A673 (cell line): Measurements from ENCODE around the gene PCSK1. TPM values are rescaled to one million over a fixed set of nuclear protein-coding genes. Genes with fewer than 3 reads are reported as not detected.

Source experiments
- BruUV-seq: library from RNA; stranded (reverse); fragments of 400-500 nt; replicated peaks from 2 replicates; lab custom pipeline; 2021; lab: Mats Ljungman, UMichigan
- CTCF ChIA-PET: fragments of 300-600 bp; sonication (Branson Sonifier 250); formaldehyde crosslinking; loops from one replicate; lab custom pipeline; 2022; ENCODE audit warnings: antibody characterized with exemption; lab: Charles Lee
- POLR2A ChIA-PET: fragments of 300-600 bp; sonication (Branson Sonifier 250); formaldehyde crosslinking; loops from one replicate; lab custom pipeline; 2022; ENCODE audit warnings: antibody characterized with exemption; ENCODE audit not compliant: low non-redundant PET; lab: Charles Lee
- DNase-seq: peaks from one replicate; pipeline ENCODE4 v3.0.0-alpha.2; 2015; ENCODE audit warnings: low spot score
- H3K27ac ChIP-seq: fragments of 200-600 bp; sonication (generic); 2 replicates; pipeline ENCODE4 v1.5.1; 2016; ENCODE audit warnings: mixed run types, low read depth, mild to moderate bottlenecking, mixed read lengths, antibody characterized with exemption, low read length; ENCODE audit not compliant: poor library complexity, severe bottlenecking
- H3K27me3 ChIP-seq: fragments of 200-600 bp; sonication (generic); replicated peaks from 2 replicates; pipeline ENCODE4 v1.6.1; 2017; ENCODE audit warnings: mixed run types, low read depth, mild to moderate bottlenecking, mixed read lengths, antibody characterized with exemption, low read length; ENCODE audit not compliant: insufficient read depth, poor library complexity
- H3K36me3 ChIP-seq: fragments of 200-600 bp; sonication (generic); 2 replicates; pipeline ENCODE4 v1.6.1; 2016; ENCODE audit warnings: mixed run types, mild to moderate bottlenecking, mixed read lengths, antibody characterized with exemption, low read length; ENCODE audit not compliant: insufficient read depth, poor library complexity, severe bottlenecking
- H3K4me1 ChIP-seq: fragments of 200-600 bp; sonication (generic); 2 replicates; pipeline ENCODE4 v1.6.1; 2017; ENCODE audit warnings: mixed run types, mild to moderate bottlenecking, mixed read lengths, antibody characterized with exemption, low read length; ENCODE audit not compliant: insufficient read depth, poor library complexity, severe bottlenecking
- H3K4me3 ChIP-seq: fragments of 200-600 bp; sonication (generic); 2 replicates; pipeline ENCODE4 v1.5.1; 2016; ENCODE audit warnings: low read depth, mixed run types, mild to moderate bottlenecking, mixed read lengths, low read length; ENCODE audit not compliant: poor library complexity, severe bottlenecking
- H3K9me3 ChIP-seq: fragments of 200-600 bp; sonication (generic); 2 replicates; pipeline ENCODE4 v1.6.1; 2016; ENCODE audit warnings: mixed run types, low read depth, mild to moderate bottlenecking, mixed read lengths, antibody characterized with exemption, low read length; ENCODE audit not compliant: poor library complexity, severe bottlenecking
- CTCF ChIP-seq: fragments of 300-800, 200-600 bp; sonication (generic); conservative IDR thresholded peaks from 2 replicates; pipeline ENCODE4 v1.5.1; 2017; ENCODE audit warnings: low read depth, mild to moderate bottlenecking, antibody characterized with exemption, low read length, moderate library complexity, mixed read lengths
- EZH2 ChIP-seq: fragments of 200-600 bp; sonication (generic); IDR thresholded peaks from 2 replicates; pipeline ENCODE4 v1.6.1; 2017; ENCODE audit warnings: borderline replicate concordance, low read depth, mild to moderate bottlenecking, mixed read lengths, antibody characterized with exemption, low read length; ENCODE audit not compliant: poor library complexity, severe bottlenecking
- intact Hi-C: fragments of 100-400 bp; cut with micrococcal nuclease; formaldehyde crosslinking; loops from one replicate; pipeline ENCODE4 v1.10.0; 2022; ENCODE audit not compliant: unreplicated experiment
- total RNA-seq: library from RNA; stranded (reverse); gene quantifications from 2 replicates; pipeline ENCODE4 v1.2.3, GENCODE V29; 2021

Gene PCSK1
- total RNA-seq, 1 experiment from 2014 or later, result 0.92 TPM

- CTCF ChIA-PET, result no interaction called here
- no peak overlapping the region for H3K27ac ChIP-seq
- H3K27me3 ChIP-seq, result no peaks in the 10 kb centered on the region
- H3K4me1 ChIP-seq, result no peaks in the 10 kb centered on the region
- no TSS peak for BruUV-seq
- no peaks in the 10 kb centered on the region for H3K9me3 ChIP-seq
- H3K36me3 ChIP-seq, result no peaks in the 10 kb centered on the region
- intact Hi-C loops, result no loop called here
- no peak for TF ChIP-seq EZH2
- TF ChIP-seq CTCF, result no peak
- H3K4me3 ChIP-seq, result no peak overlapping the region
- DNase-seq, result no peak
- POLR2A ChIA-PET, result no interaction called here
Measured at GRCh38 chr5:96473155-96473554, 40.1 kb upstream of the PCSK1 start.

DNA sequence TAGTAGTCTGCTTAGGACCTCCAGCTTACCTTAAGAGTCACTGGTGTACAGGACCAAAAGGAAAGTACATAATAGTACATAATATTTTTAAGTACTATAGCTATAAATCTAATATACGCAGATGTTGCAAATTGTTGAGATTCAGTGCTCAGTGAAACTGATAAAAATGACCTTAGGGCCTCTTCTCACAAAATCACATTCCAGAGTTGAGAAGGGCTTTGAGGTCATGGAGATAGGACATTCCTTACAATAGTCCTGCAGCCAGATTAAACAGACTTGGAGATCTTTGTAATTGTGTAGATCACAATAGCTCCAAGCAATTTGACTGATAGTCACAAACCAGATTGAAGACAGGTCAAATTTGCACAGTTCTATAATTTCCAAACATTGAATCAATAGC lies 37.7 kb upstream of the PCSK1 start:
- intact Hi-C loops, result no loop called here

DNA sequence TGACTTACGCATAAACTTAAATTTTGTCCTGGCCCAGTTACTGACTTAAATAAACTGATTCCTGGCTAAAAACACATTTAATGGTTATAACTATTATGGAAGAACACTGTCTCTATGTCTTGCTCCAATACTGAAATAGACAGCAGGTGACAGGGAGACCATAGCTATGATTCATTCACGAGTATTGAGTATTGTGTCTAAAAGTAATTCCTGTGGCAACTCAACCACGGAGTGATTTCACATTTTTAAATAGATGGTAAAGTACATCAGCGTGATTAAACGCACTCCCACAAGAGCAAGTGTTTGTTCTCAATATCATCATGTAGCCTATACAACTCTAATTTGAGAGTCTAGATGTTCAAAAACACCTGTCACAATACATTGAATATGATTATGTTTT lies 35.9 kb upstream of the PCSK1 start:
- no peaks in the 10 kb centered on the region for H3K27me3 ChIP-seq
- H3K9me3 ChIP-seq, result no peaks in the 10 kb centered on the region
- H3K27ac ChIP-seq, result no peak overlapping the region
- H3K4me3 ChIP-seq, result no peak overlapping the region
- CTCF ChIA-PET, result interaction anchor here (0.6 kb wide), 1 partner anchor 21 kb away, joined by 4 read pairs; no protein-coding TSS in a partner anchor
- no peak for DNase-seq
- H3K36me3 ChIP-seq, result no peaks in the 10 kb centered on the region
- no peak for TF ChIP-seq CTCF
- no peak for TF ChIP-seq EZH2
- POLR2A ChIA-PET, result no interaction called here
- intact Hi-C loops, result no loop called here
- H3K4me1 ChIP-seq, result no peaks in the 10 kb centered on the region
- BruUV-seq, result no TSS peak

More for the DNA sequence above, 37.7 kb upstream of the PCSK1 start:
- TF ChIP-seq EZH2 (no peak), CTCF (no peak)
- no TSS peak for BruUV-seq
- H3K27me3 ChIP-seq, result no peaks in the 10 kb centered on the region
- H3K9me3 ChIP-seq, result no peaks in the 10 kb centered on the region
- H3K27ac ChIP-seq, result no peak overlapping the region
- no peak for DNase-seq
- H3K4me3 ChIP-seq, result no peak overlapping the region
- CTCF ChIA-PET, result no interaction called here
- POLR2A ChIA-PET, result no interaction called here
- H3K4me1 ChIP-seq, result no peaks in the 10 kb centered on the region
- no peaks in the 10 kb centered on the region for H3K36me3 ChIP-seq
